GM18511 (cell line): ENCODE data around the gene BHLHE23.
A peak's percentile ranks its signal among the peaks of the same experiment; 100 is the strongest.
"Not testable (repeated sequence)": the region's sequence is repeated elsewhere in the genome, so short reads cannot be mapped to it uniquely, and the experiment has no call there.

Experiments used
- ATAC-seq: cut with Tn5 transposase; IDR thresholded peaks from one replicate; pipeline ENCODE4 v1.9.1; 2021; ENCODE audit warnings: mild to moderate bottlenecking, moderate library complexity; ENCODE audit not compliant: unreplicated experiment

Gene BHLHE23

GRCh38 chr20:63043348-63044203 is 36.8 kb upstream of the BHLHE23 start:
- ATAC-seq = no peak

DNA sequence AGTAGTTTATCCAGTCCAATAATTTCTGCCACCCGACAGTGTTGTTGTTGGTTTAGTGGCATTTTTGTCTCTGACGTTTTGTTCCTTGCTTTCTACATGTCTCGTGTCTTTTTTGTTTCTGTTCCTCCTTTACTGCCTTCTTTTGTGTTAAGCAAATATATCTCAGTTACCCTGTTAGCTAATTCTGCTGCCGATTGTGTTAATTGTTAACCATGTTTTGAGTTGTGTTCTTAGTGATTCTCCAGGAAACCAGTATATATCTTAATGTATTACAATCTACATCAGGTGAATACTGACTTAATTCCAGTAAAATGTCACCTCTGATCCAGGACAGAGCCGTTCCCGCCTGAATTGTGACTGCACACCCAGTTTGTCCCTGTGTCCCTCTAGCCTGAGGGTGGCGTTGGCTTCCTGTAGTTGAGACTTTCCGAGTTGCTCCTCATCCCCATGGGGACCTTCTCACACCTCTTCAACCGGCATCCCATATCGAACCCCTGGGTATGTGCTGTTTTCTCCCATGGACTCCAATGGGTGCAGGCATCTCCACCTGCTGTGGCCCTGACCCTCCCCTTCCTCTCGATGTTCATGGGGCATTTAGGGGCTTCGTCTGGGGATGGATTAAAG is 35.8 kb upstream of the BHLHE23 start:
- peak; percentile 63 for ATAC-seq

GRCh38 chr20:63041776-63042175 is 35.0 kb upstream of the BHLHE23 start:
- no peak for ATAC-seq

DNA sequence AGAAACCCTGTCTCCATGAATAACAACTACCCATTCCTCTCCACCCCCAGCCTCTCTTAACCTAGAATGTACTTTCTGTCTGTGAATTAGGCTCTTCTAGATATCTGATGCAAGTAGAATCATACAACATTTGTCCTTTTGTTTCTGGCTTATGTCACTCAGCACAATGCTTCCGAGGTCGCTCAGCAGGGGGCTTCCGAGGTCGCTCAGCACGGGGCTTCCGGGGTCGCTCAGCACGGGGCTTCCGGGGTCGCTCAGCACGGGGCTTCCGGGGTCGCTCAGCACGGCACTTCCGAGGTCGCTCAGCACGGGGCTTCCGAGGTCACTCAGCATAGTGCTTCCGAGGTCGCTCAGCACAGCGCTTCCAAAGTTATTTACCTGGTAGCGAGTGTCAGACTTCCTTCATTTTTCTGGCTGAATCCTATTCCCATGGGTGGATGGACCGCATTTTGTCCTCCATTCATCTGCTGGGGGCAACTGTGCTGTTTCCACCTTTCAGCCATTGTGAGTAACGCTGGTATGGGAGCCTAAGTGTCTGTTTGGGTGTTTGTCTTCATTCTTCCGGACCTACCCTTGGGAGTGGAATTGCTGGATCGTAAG is 31.0 kb upstream of the BHLHE23 start:
- ATAC-seq = no peak

DNA sequence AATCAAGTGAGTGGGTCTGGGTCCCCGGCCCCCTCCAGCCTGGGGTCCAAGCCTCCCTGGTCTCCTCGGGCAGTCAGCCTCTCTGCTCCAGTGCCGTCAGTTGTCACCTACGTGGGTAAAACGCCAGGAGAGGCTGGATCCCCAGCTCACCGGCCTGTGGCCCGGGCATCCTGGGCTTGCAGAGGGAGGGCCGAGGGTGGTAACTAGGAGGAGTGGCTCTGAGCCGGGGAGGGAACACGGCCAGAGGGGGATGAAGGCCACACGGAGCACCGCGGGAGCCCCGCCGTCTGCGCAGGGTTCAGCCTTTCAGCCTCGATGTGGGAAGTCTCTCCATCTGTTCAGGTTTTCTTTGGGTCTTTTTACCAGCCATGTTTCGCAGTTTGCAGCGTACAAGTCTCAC is 29.5 kb upstream of the BHLHE23 start:
- no peak for ATAC-seq

GRCh38 chr20:63035603-63036185 is 28.9 kb upstream of the BHLHE23 start:
- ATAC-seq = no peak

DNA sequence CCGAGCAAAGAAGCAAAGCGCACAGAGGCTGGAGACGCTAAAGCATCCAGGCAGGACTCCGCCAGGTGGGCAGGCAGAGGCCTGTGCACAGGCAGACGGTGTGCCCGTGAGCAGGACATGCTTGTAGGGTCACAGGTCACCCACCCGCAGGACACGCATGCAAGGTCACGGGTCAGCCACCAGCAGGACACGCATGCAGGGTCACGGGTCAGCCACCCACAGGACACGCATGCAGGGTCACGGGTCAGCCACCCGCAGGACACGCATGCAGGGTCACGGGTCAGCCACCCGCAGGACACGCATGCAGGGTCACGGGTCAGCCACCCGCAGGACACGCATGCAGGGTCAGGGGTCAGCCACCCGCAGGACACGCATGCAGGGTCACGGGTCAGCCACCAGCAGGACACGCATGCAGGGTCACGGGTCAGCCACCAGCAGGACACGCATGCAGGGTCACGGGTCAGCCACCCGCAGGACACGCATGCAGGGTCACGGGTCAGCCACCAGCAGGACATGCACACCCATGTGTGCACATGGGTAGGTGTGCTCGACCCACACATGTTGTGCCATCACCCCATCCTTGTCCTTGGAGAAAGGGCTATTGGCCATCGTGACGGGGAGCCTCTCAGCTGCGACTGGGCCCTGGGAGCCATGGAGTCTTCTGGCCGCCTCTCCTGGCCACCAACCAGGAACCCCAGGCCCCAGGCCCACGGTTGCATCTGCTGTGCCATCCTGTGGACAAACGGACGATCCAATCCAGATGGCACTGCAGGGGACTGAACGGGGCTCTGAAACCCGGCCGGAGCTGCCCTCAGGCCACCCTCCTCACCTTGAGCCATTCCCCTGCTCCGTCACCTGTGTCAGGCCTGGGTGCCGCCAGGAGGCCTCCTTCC is 28.2 kb upstream of the BHLHE23 start:
- not testable (repeated sequence) for ATAC-seq

- no peak for ATAC-seq
These were observed 27.3 kb upstream of the BHLHE23 start for GRCh38 chr20:63033794-63034709.

DNA sequence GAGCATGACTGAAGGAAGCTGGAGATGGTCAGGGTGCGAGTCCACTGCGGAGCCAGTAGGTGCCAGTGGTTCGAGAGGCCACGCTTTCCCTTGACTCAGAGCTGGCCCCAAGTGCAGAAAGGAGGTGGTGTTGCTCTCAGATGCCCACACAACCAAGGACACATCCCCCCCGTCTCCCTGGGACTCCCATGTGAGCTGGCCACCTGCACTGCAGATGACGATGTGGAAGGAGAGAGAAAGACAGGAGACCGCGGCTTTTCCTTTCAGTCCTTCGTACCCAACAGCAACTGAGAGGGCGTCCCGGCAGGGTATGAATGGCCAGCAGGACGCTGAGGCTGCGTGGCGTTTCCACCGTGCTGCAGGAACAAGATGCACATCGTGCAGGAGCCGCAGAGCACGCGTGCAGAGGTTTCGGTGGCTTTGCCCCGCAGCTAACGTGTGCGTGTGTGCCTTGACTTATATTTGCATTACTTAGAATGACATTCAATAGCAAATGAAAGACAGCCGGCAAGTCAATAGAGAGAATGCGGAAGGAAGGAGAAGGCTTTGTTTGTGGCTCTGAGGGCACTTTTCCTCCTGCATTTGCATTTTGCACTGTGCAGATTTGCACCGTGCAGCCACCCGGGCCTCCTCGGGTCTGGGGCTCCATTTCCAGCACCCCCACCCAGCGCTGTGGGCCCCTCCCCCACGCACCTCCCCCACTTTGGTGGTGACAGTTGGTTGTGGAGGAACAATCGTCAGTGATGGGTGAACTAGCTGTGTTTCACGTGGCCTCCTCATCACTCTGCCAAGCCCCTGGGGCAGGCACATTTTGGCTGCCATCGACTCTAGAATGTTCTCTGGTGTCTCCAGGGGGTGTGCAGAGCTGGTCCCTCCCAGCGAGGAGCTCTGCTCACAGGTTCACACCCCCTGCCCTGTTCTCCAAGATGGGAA is 26.4 kb upstream of the BHLHE23 start:
- ATAC-seq = no peak

- no peak for ATAC-seq
These were observed 25.4 kb upstream of the BHLHE23 start for GRCh38 chr20:63032026-63032800.

GRCh38 chr20:63031251-63032014 is 24.7 kb upstream of the BHLHE23 start:
- no peak for ATAC-seq

DNA sequence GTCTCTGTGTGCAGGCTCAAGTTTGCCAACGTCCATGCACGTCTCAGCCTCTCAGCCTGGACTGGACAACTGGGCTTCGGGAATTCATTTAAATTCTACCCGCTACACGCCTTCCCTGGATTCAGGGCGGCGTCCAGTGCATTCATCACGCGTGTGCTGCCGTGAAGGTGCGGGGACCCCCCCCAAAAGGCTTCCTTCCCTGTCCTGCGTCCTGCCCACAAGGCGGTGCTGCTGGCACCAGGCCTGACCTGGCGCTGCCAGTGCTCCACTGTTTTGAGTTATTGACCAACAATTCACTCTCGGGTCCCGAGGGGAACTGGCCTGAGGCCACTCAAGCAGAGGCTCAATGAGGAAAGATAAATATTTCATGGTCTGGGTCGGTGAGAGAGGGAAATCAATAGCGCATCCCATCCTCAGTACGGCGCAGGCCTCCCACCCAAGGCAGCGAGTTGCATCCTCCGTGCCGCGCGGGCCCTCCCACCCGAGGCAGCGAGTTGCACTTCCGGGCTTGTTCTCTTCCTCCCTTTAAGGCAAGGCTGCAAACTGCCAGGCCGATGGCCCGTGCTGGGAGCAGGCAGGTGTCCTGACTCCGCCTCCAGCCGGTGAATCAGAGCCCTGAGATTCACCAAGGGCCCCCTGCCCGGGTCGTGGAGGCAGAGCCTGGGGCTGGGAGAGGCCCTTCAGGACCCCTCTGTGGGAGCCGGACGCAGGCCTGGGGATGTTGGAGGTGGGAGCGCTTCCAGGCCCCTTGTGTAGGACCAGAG is 22.8 kb upstream of the BHLHE23 start:
- no peak for ATAC-seq

GRCh38 chr20:63028461-63028921 is 21.7 kb upstream of the BHLHE23 start:
- no peak for ATAC-seq

GRCh38 chr20:63027922-63028389 is 21.2 kb upstream of the BHLHE23 start:
- ATAC-seq = no peak

DNA sequence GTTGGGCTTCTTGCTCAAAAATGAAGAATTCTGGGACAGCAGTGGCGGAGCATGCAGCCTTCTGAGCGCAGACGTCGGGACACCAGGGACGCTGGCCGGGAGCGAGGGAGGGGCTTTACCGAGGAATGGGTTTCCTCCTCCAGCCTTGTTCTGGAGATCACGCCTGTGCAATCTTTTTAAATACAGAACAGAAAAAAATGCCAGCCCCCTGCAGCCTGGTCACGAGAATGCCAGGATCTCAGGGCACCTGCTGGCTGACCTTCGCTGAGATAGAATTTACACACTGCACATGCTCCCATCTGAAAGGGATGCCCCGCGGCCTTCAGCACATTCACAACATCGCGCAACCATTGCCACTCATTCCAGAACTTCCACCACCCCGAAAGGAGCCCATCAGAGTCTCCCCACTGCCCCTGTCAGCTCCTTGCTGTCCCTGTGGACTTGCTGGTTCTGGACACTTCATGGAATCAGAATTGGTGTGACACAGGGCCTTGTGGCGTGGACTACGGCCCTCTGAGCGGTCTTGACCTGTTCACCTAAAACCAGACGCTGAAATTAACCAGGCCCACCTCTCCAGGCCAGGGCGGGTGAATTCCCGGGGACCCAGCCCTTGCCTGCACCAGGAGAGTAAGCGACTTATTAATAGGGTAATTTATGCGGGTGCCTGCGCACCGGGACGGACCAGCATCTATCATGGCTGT is 20.6 kb upstream of the BHLHE23 start:
- no peak for ATAC-seq
